ENCODE measurements around the gene NRSN2.
A peak's percentile ranks its signal among the peaks of the same experiment; 100 is the strongest.
"Not testable (repeated sequence)": the region's sequence is repeated elsewhere in the genome, so short reads cannot be mapped to it uniquely, and the experiment has no call there.

NRSN2 gene

GRCh38 chr20:377578-377977 lies 30.7 kb downstream of the NRSN2 start:
- not testable (repeated sequence) for DNase-seq

GRCh38 chr20:378961-379336 lies 32.0 kb downstream of the NRSN2 start:
- DNase-seq: no peak

- DNase-seq: peak; percentile 41
Measured at GRCh38 chr20:380763-381580, 34.1 kb downstream of the NRSN2 start.

GRCh38 chr20:381581-382290 lies 34.8 kb downstream of the NRSN2 start:
- DNase-seq: peak; percentile 80

- DNase-seq: no peak
Measured at GRCh38 chr20:382291-383115, 35.6 kb downstream of the NRSN2 start.

- DNase-seq: no peak
Measured at GRCh38 chr20:383889-384288, 37.0 kb downstream of the NRSN2 start.

GRCh38 chr20:384723-385122 lies 37.8 kb downstream of the NRSN2 start:
- no peak for DNase-seq

GRCh38 chr20:385448-385847 lies 38.5 kb downstream of the NRSN2 start:
- DNase-seq: no peak

GRCh38 chr20:386634-387033 lies 39.7 kb downstream of the NRSN2 start:
- not testable (repeated sequence) for DNase-seq

- DNase-seq: no peak
Measured at GRCh38 chr20:387520-387919, 40.6 kb downstream of the NRSN2 start.

GRCh38 chr20:388034-388994 lies 41.4 kb downstream of the NRSN2 start:
- no peak for DNase-seq

GRCh38 chr20:389220-389619 lies 42.3 kb downstream of the NRSN2 start:
- DNase-seq: no peak

GRCh38 chr20:391041-391711 lies 44.3 kb downstream of the NRSN2 start:
- no peak for DNase-seq

GRCh38 chr20:393296-393695 lies 46.4 kb downstream of the NRSN2 start:
- not testable (repeated sequence) for DNase-seq

GRCh38 chr20:396252-396618 lies 49.3 kb downstream of the NRSN2 start:
- DNase-seq: no peak

- no peak for DNase-seq
Measured at GRCh38 chr20:396619-397431, 49.9 kb downstream of the NRSN2 start.

- DNase-seq: no peak
Measured at GRCh38 chr20:397432-398237, 50.7 kb downstream of the NRSN2 start.

- no peak for DNase-seq
Measured at GRCh38 chr20:399182-399707, 52.3 kb downstream of the NRSN2 start.

GRCh38 chr20:400128-400453 lies 53.2 kb downstream of the NRSN2 start:
- no peak for DNase-seq
